Nephron (organoid): Measurements from ENCODE around the gene SCGB1C1.

Source experiments
- H3K27ac Mint-ChIP-seq, 3 experiments: 2 replicates each; pipeline ENCODE4 v1.8.0; 2020; ENCODE audit warnings: mixed read lengths in 3 of 3, mild to moderate bottlenecking in 2 of 3, moderate library complexity in 1 of 3
- H3K27me3 Mint-ChIP-seq: 2 replicates; pipeline ENCODE4 v1.8.0; 2021; ENCODE audit warnings: low read depth, mild to moderate bottlenecking, moderate library complexity, mixed read lengths
- H3K36me3 Mint-ChIP-seq: 2 replicates; pipeline ENCODE4 v1.8.0; 2020; ENCODE audit warnings: low read depth, mixed read lengths
- H3K4me1 Mint-ChIP-seq: 2 replicates; pipeline ENCODE4 v1.8.0; 2020; ENCODE audit warnings: mixed read lengths
- H3K4me3 Mint-ChIP-seq, 3 experiments: 2 replicates each; pipeline ENCODE4 v1.8.0; 2020; ENCODE audit warnings: mild to moderate bottlenecking in 3 of 3, mixed read lengths in 3 of 3, moderate library complexity in 2 of 3
- H3K9me3 Mint-ChIP-seq: 2 replicates; pipeline ENCODE4 v1.8.0; 2020; ENCODE audit warnings: mixed read lengths
- TF ChIP-seq, protein P1 (sequence below), 3 experiments: fragments of 200-600 bp; sonication (generic); IDR thresholded peaks; one replicate each; pipeline ENCODE4 v1.5.0; 2021; ENCODE audit warnings: antibody characterized with exemption in 3 of 3; ENCODE audit not compliant: unreplicated experiment in 3 of 3

SCGB1C1 gene

GRCh38 chr11:211295-211694 lies 18.4 kb downstream of the SCGB1C1 start:
- Mint-ChIP-seq H3K4me3 (peak overlapping the region; percentile 96 to 98 (median 96)), H3K9me3 (no peaks in the 10 kb centered on the region), H3K27me3 (no peaks in the 10 kb centered on the region), H3K27ac (peak overlapping the region in 1 of 3 experiments; percentile 81), H3K36me3 (peaks cover 47% of the 10 kb centered on the region), H3K4me1 (peaks cover 18% of the 10 kb centered on the region)
- TF ChIP-seq, protein P1, sequence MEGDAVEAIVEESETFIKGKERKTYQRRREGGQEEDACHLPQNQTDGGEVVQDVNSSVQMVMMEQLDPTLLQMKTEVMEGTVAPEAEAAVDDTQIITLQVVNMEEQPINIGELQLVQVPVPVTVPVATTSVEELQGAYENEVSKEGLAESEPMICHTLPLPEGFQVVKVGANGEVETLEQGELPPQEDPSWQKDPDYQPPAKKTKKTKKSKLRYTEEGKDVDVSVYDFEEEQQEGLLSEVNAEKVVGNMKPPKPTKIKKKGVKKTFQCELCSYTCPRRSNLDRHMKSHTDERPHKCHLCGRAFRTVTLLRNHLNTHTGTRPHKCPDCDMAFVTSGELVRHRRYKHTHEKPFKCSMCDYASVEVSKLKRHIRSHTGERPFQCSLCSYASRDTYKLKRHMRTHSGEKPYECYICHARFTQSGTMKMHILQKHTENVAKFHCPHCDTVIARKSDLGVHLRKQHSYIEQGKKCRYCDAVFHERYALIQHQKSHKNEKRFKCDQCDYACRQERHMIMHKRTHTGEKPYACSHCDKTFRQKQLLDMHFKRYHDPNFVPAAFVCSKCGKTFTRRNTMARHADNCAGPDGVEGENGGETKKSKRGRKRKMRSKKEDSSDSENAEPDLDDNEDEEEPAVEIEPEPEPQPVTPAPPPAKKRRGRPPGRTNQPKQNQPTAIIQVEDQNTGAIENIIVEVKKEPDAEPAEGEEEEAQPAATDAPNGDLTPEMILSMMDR (IDR thresholded peaks at IDR 0.05; ENCODE audit: unreplicated experiment in 3 of 3) = no peak

GRCh38 chr11:211741-212140 lies 18.9 kb downstream of the SCGB1C1 start:
- peak overlapping the region; percentile 96 to 98 (median 96) for H3K4me3 Mint-ChIP-seq
- H3K9me3 Mint-ChIP-seq = no peaks in the 10 kb centered on the region
- H3K4me1 Mint-ChIP-seq = peaks cover 14% of the 10 kb centered on the region
- no peaks in the 10 kb centered on the region for H3K27me3 Mint-ChIP-seq
- TF ChIP-seq, protein P1 (IDR thresholded peaks at IDR 0.05; ENCODE audit: unreplicated experiment in 3 of 3) = no peak
- H3K36me3 Mint-ChIP-seq = peaks cover 47% of the 10 kb centered on the region
- peak overlapping the region in 1 of 3 experiments; percentile 81 for H3K27ac Mint-ChIP-seq

GRCh38 chr11:212150-213100 lies 19.5 kb downstream of the SCGB1C1 start:
- Mint-ChIP-seq H3K4me1 (peaks cover 14% of the 10 kb centered on the region), H3K27ac (no peak overlapping the region), H3K36me3 (peaks cover 47% of the 10 kb centered on the region), H3K9me3 (no peaks in the 10 kb centered on the region), H3K27me3 (no peaks in the 10 kb centered on the region), H3K4me3 (peak overlapping the region; percentile 43 to 72 (median 56))
- TF ChIP-seq, protein P1 (IDR thresholded peaks at IDR 0.05; ENCODE audit: unreplicated experiment in 3 of 3) = no peak

- Mint-ChIP-seq H3K4me3 (no peak overlapping the region), H3K4me1 (peaks cover 14% of the 10 kb centered on the region), H3K27ac (no peak overlapping the region), H3K36me3 (peaks cover 47% of the 10 kb centered on the region), H3K9me3 (no peaks in the 10 kb centered on the region), H3K27me3 (no peaks in the 10 kb centered on the region)
- TF ChIP-seq, protein P1 (IDR thresholded peaks at IDR 0.05; ENCODE audit: unreplicated experiment in 3 of 3) = no peak
These were observed 20.2 kb downstream of the SCGB1C1 start for GRCh38 chr11:213111-213510.

DNA sequence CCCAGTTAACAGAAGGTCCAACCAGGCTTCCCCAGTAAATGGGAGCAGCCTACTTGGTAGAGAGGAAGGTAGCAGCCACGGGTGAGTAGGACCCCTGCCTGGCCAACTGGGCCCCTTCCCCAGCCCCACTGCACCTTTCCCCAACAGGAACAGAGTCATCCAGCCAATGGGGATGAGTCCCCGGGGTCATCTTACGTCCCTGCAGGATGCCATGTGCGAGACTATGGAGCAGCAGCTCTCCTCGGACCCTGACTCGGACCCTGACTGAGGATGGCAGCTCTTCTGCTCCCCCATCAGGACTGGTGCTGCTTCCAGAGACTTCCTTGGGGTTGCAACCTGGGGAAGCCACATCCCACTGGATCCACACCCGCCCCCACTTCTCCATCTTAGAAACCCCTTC lies 21.2 kb downstream of the SCGB1C1 start:
- TF ChIP-seq, protein P1 (IDR thresholded peaks at IDR 0.05; ENCODE audit: unreplicated experiment in 3 of 3) = no peak

More for the DNA sequence above, 21.2 kb downstream of the SCGB1C1 start:
- H3K4me1 Mint-ChIP-seq = peaks cover 14% of the 10 kb centered on the region
- H3K27me3 Mint-ChIP-seq = no peaks in the 10 kb centered on the region
- no peak overlapping the region for H3K27ac Mint-ChIP-seq
- peak overlapping the region in 2 of 3 experiments; percentile 13 to 29 for H3K4me3 Mint-ChIP-seq
- no peaks in the 10 kb centered on the region for H3K9me3 Mint-ChIP-seq
- H3K36me3 Mint-ChIP-seq = peaks cover 47% of the 10 kb centered on the region
